Mammary epithelial cell (primary cell): Measurements from ENCODE around the gene TACR1.

Source experiments
- EZH2 ChIP-seq: IDR thresholded peaks from 2 replicates; pipeline ENCODE4 v1.6.1; 2012; ENCODE audit warnings: low read length, inconsistent platforms, borderline replicate concordance
- TF ChIP-seq, protein P1 (sequence below), 2 donors: IDR thresholded peaks in 1 of 2; conservative IDR thresholded peaks in 1 of 2; 2 replicates each; pipeline ENCODE4 v1.5.1; 2011 to 2012; ENCODE audit warnings: inconsistent platforms in 2 of 2, low read length in 2 of 2, mild to moderate bottlenecking in 2 of 2, control low read depth in 1 of 2, low read depth in 1 of 2; ENCODE audit not compliant: insufficient read depth in 1 of 2; ENCODE audit errors: extremely low read depth in 1 of 2

DNA sequence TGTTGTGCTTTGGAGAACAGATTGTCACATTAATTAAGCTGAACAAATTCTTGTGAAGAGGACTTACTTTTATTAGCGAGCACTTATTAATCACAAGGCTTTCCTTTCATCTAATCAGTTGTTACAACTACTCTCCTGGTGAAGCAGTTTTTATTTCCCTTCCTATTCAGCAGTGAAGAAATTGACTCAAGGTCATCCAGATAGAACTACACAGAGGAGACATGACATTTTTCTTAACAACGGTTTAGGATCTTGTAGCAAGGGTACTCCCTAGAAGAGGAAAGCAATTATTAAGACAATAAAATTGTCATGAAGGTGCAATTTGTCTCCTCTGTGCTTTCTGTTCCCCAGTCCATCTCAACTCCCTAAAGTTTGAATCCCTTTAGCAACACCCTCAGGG is 179.5 kb downstream of the TACR1 start:
- TF ChIP-seq, protein P1, sequence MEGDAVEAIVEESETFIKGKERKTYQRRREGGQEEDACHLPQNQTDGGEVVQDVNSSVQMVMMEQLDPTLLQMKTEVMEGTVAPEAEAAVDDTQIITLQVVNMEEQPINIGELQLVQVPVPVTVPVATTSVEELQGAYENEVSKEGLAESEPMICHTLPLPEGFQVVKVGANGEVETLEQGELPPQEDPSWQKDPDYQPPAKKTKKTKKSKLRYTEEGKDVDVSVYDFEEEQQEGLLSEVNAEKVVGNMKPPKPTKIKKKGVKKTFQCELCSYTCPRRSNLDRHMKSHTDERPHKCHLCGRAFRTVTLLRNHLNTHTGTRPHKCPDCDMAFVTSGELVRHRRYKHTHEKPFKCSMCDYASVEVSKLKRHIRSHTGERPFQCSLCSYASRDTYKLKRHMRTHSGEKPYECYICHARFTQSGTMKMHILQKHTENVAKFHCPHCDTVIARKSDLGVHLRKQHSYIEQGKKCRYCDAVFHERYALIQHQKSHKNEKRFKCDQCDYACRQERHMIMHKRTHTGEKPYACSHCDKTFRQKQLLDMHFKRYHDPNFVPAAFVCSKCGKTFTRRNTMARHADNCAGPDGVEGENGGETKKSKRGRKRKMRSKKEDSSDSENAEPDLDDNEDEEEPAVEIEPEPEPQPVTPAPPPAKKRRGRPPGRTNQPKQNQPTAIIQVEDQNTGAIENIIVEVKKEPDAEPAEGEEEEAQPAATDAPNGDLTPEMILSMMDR (conservative IDR thresholded peaks at IDR 0.05 in 1 of 2, IDR thresholded peaks at IDR 0.05 in 1 of 2; ENCODE audit: extremely low read depth in 1 of 2, insufficient read depth in 1 of 2, low read depth in 1 of 2, low read length in 2 of 2) = no peak
- no peak for TF ChIP-seq EZH2
